DOHH2 (cell line): ENCODE measurements around the gene PARP1.

Experiments used
- EZH2phosphoT487 ChIP-seq: fragments of 200-600 bp; sonication (generic); IDR thresholded peaks from 2 replicates; pipeline ENCODE4 v1.6.1; 2017; ENCODE audit warnings: borderline replicate concordance, mild to moderate bottlenecking, antibody characterized with exemption, low read length, moderate library complexity, mixed read lengths
- TF ChIP-seq, protein P1 (sequence below): fragments of 200-600 bp; sonication (generic); IDR thresholded peaks from one replicate; pipeline ENCODE4 v1.5.1; 2014; ENCODE audit warnings: antibody characterized with exemption, mild to moderate bottlenecking, low read depth, low read length; ENCODE audit not compliant: poor library complexity, severe bottlenecking

DNA sequence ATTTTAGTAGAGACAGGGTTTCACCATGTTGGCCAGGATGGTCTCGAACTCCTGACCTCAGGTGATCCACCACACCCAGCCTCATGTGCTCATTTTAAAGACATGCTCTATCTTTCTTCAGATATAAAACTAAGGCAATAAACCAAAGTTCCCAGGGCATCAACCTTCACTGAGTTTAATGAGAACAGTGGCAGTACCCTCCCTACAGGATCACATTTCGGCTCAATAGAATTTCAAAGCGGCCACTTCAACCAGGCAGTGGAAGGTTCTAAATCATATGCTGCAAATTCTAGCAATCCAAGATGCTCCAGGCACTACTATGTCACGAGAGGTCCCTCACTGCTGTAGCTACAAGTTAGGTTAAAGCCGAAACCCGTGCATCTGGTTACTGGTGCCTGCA is 45.5 kb downstream of the PARP1 start:
- TF ChIP-seq, protein P1, sequence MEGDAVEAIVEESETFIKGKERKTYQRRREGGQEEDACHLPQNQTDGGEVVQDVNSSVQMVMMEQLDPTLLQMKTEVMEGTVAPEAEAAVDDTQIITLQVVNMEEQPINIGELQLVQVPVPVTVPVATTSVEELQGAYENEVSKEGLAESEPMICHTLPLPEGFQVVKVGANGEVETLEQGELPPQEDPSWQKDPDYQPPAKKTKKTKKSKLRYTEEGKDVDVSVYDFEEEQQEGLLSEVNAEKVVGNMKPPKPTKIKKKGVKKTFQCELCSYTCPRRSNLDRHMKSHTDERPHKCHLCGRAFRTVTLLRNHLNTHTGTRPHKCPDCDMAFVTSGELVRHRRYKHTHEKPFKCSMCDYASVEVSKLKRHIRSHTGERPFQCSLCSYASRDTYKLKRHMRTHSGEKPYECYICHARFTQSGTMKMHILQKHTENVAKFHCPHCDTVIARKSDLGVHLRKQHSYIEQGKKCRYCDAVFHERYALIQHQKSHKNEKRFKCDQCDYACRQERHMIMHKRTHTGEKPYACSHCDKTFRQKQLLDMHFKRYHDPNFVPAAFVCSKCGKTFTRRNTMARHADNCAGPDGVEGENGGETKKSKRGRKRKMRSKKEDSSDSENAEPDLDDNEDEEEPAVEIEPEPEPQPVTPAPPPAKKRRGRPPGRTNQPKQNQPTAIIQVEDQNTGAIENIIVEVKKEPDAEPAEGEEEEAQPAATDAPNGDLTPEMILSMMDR, result no peak
- no peak for TF ChIP-seq EZH2phosphoT487
